Esophagus muscularis mucosa (tissue), 4 donors: ENCODE data around the gene ATP5F1C. TPM values are rescaled to one million over a fixed set of nuclear protein-coding genes. Genes with fewer than 3 reads are reported as not detected.

Source experiments
- DNase-seq: peaks from one replicate; pipeline ENCODE4 v3.0.0-alpha.2; 2017; ENCODE audit errors: extremely low spot score
- H3K27ac ChIP-seq, 4 donors: fragments of 200-600 bp; sonication (generic); replicated peaks in 1 of 4; 1 replicate in 3 of 4; 2 replicates in 1 of 4; pipeline ENCODE4 v1.5.1; 2016 to 2019; ENCODE audit warnings: mild to moderate bottlenecking in 1 of 4
- H3K27me3 ChIP-seq, 4 donors: fragments of 200-600 bp; sonication (generic); one replicate each; pipeline versions ENCODE4 v1.5.1 to v1.6.0; 2016 to 2019
- H3K36me3 ChIP-seq, 4 donors: fragments of 200-600 bp; sonication (generic); one replicate each; pipeline ENCODE4 v1.5.1; 2016 to 2019
- H3K4me1 ChIP-seq, 4 donors: fragments of 200-600 bp; sonication (generic); one replicate each; pipeline ENCODE4 v1.5.1; 2016 to 2019
- H3K4me3 ChIP-seq, 4 donors: fragments of 200-600 bp; sonication (generic); 1 replicate in 2 of 4; 2 replicates in 2 of 4; pipeline ENCODE4 v1.5.1; 2016 to 2019; ENCODE audit warnings: mild to moderate bottlenecking in 4 of 4, moderate library complexity in 1 of 4
- H3K9me3 ChIP-seq, 4 donors: fragments of 200-600 bp; sonication (generic); 1 replicate in 3 of 4; 2 replicates in 1 of 4; pipeline ENCODE4 v1.5.1; 2016 to 2019
- EP300 ChIP-seq: sonication (generic); formaldehyde crosslinking; IDR thresholded peaks from one replicate; pipeline ENCODE4 v1.6.1; 2017; ENCODE audit warnings: antibody characterized with exemption
- POLR2A ChIP-seq: fragments of 450-650 bp; IDR thresholded peaks from one replicate; pipeline ENCODE4 v1.6.1; 2017; ENCODE audit warnings: antibody characterized with exemption, moderate library complexity, mild to moderate bottlenecking, low read depth
- POLR2AphosphoS5 ChIP-seq, 2 donors: sonication (generic); formaldehyde crosslinking; IDR thresholded peaks; one replicate each; pipeline ENCODE4 v1.6.1; 2017; ENCODE audit warnings: antibody characterized with exemption in 2 of 2
- WGBS: methylation state at CpG from one replicate; pipeline ENCODE4 v1.1.5; 2018; 5-methylcytosine and 5-hydroxymethylcytosine counted together
- intact Hi-C: fragments of 100-400 bp; cut with DNase I; formaldehyde crosslinking; loops from one replicate; pipeline ENCODE4 v1.15.1; 2023
- total RNA-seq, 4 donors: library from RNA; depleted of rRNA; stranded (reverse); fragments of >200 nt; gene quantifications; one replicate each; pipeline versions ENCODE4 v1.1.0 to v1.2.1, GENCODE V29; 2016
- TF ChIP-seq, protein P1 (sequence below), 3 experiments: fragments of 200-600 bp in 2 of 3; fragments of 450-650 bp in 1 of 3; sonication (generic) in 2 of 3; IDR thresholded peaks; one replicate each; pipeline ENCODE4 v1.5.1; 2017 to 2019; ENCODE audit warnings: antibody characterized with exemption in 3 of 3, mild to moderate bottlenecking in 2 of 3, moderate library complexity in 1 of 3

Gene ATP5F1C
- total RNA-seq, 4 donors from 2014 or later: 220 to 321 (median 258) TPM

DNA sequence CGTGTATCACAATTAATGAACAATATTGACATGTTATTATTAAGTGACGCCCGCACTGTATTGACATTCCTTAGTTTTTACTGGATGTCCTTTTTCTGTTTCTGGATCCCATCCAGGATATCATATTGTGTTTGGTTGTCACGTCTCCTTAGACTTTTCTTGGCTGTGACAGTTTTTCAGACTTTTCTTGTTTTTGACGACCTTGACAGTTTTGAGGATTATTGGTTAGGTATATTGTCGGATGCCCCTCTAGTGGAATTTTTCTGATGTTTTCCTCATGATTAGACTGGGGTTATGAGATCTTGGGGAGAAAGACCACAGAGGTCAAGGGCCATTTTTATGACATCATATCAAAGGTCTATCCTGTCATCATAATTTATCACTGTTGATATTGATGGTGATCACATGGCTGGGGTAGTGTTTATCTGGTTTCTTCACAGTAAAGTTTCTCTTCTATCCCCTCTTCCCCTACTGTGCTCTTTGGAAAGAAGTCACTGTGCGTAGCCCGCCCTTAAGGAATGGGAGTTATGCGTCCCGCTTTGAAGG is 41.4 kb downstream of the ATP5F1C start:
- no peaks in the 10 kb centered on the region for H3K27me3 ChIP-seq
- WGBS: 96% methylated on average over 10 of the region's 10 CpGs
- DNase-seq: no peak
- no peak overlapping the region for H3K4me3 ChIP-seq
- no peaks in the 10 kb centered on the region for H3K9me3 ChIP-seq
- TF ChIP-seq EP300 (no peak), POLR2A (no peak), POLR2AphosphoS5 (IDR thresholded peaks at IDR 0.05) (no peak)
- TF ChIP-seq, protein P1, sequence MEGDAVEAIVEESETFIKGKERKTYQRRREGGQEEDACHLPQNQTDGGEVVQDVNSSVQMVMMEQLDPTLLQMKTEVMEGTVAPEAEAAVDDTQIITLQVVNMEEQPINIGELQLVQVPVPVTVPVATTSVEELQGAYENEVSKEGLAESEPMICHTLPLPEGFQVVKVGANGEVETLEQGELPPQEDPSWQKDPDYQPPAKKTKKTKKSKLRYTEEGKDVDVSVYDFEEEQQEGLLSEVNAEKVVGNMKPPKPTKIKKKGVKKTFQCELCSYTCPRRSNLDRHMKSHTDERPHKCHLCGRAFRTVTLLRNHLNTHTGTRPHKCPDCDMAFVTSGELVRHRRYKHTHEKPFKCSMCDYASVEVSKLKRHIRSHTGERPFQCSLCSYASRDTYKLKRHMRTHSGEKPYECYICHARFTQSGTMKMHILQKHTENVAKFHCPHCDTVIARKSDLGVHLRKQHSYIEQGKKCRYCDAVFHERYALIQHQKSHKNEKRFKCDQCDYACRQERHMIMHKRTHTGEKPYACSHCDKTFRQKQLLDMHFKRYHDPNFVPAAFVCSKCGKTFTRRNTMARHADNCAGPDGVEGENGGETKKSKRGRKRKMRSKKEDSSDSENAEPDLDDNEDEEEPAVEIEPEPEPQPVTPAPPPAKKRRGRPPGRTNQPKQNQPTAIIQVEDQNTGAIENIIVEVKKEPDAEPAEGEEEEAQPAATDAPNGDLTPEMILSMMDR (IDR thresholded peaks at IDR 0.05): no peak
- H3K4me1 ChIP-seq: peaks cover 0 to 6% (median 0%) of the 10 kb centered on the region in 4 donors
- H3K36me3 ChIP-seq: peaks cover 3 to 34% (median 14%) of the 10 kb centered on the region in 4 donors
- no peak overlapping the region for H3K27ac ChIP-seq
- intact Hi-C loops: no loop called here

DNA sequence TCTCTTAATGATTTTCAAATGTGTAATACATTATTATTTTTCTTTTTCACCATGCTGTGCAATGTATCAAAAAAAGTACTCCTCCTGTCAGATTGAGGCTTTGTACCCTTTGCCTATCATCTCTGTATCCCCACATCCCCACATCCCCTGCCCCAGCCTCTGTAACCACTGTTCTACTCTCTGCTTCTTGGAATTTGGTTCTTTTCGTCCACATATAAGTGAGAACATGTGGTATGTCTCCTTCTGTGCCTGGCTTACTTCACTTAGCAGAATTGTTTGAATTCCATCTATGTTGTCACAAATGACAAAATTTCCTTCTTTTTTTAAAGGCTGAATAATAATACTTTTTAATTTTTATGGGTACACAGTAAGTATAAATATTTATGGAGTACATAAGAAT is 44.1 kb downstream of the ATP5F1C start:
- no peak for DNase-seq
- intact Hi-C loops: no loop called here
- Histone ChIP-seq H3K27me3 (no peaks in the 10 kb centered on the region), H3K27ac (no peak overlapping the region), H3K4me3 (no peak overlapping the region), H3K36me3 (peaks cover 0 to 18% (median 0%) of the 10 kb centered on the region in 4 donors), H3K9me3 (no peaks in the 10 kb centered on the region), H3K4me1 (peaks cover 0 to 6% (median 2%) of the 10 kb centered on the region in 4 donors)
- TF ChIP-seq EP300: no peak
- TF ChIP-seq, protein P1 (IDR thresholded peaks at IDR 0.05): no peak
- no peak for TF ChIP-seq POLR2AphosphoS5 (IDR thresholded peaks at IDR 0.05)
- no peak for TF ChIP-seq POLR2A
- 67% methylated on average over 1 of the region's 1 CpG for WGBS

DNA sequence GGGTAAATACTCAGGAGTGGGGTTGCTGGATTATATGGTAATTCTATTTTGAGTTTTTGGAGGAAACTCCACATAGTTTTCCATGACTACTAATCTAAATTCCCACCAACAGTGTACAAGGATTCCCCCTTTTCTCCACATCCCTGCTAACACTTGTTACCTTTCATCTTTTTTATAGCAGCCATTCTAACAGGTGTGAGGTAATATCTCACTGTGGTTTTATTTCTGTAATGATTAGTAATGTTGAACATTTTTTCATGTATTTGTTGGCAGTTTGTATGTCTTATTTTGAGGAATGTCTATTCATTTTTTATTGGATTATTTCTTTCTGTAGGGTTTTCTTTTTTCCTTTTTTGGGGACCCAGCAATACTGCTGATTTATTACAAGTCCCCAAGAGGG is 45.2 kb downstream of the ATP5F1C start:
- intact Hi-C loops: no loop called here
- Histone ChIP-seq H3K9me3 (no peaks in the 10 kb centered on the region), H3K4me3 (no peak overlapping the region), H3K4me1 (peaks cover 0 to 6% (median 2%) of the 10 kb centered on the region in 4 donors), H3K36me3 (peaks cover 0 to 8% (median 0%) of the 10 kb centered on the region in 4 donors), H3K27ac (no peak overlapping the region), H3K27me3 (no peaks in the 10 kb centered on the region)
- no peak for DNase-seq
- TF ChIP-seq, protein P1 (IDR thresholded peaks at IDR 0.05): no peak
- TF ChIP-seq POLR2A (no peak), POLR2AphosphoS5 (IDR thresholded peaks at IDR 0.05) (no peak)

DNA sequence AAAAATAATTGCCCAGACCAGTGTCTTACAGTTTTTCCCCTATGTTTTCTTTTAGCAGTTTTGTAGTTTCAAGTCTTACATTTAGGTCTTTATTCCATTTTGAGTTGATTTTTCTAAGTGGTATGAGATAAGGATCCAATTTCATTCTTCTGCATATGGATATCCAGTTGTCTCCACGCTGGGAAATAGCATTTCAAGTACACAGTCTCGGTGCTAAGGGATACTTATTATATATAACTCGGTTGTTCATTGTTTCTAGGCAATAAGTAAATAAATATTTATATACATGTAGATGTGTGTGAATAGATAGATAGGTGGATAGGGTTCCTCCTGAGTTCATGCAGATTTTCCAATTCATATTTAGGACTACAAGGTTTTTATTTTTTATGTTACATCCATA is 46.3 kb downstream of the ATP5F1C start:
- WGBS: 97% methylated on average over 3 of the region's 3 CpGs
- no peak overlapping the region for H3K4me3 ChIP-seq
- intact Hi-C loops: no loop called here
- H3K27me3 ChIP-seq: no peaks in the 10 kb centered on the region
- DNase-seq: no peak
- H3K36me3 ChIP-seq: peaks cover 0 to 8% (median 0%) of the 10 kb centered on the region in 4 donors
- peaks cover 0 to 6% (median 2%) of the 10 kb centered on the region in 4 donors for H3K4me1 ChIP-seq
- no peak for TF ChIP-seq POLR2AphosphoS5 (IDR thresholded peaks at IDR 0.05)
- no peak for TF ChIP-seq POLR2A
- TF ChIP-seq EP300: no peak
- TF ChIP-seq, protein P1 (IDR thresholded peaks at IDR 0.05): no peak
- no peak overlapping the region for H3K27ac ChIP-seq
- no peaks in the 10 kb centered on the region for H3K9me3 ChIP-seq

DNA sequence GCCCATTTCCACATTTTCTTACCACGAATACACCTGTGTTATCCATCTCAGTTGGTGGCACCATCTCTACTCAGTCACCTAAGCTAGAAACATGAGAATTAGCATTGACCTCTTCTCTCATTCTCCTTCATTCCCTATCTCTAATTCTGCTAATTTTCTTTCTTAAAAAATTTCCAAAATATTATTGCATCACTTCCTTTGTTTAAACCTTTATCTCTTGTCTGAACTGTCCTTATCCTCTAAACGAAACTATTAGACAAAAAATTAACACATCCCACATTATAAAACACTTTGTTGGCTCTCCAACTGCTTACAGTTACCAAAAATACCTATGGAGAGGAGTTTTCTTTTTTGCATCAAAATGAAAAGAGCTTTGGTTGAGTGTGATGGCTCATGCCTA is 48.6 kb downstream of the ATP5F1C start:
- peak; percentile 5 for DNase-seq
- peaks cover 0 to 8% (median 0%) of the 10 kb centered on the region in 4 donors for H3K36me3 ChIP-seq
- H3K4me1 ChIP-seq: peaks cover 0 to 3% (median 0%) of the 10 kb centered on the region in 4 donors
- 95% methylated on average over 2 of the region's 2 CpGs for WGBS
- no peak for TF ChIP-seq POLR2AphosphoS5 (IDR thresholded peaks at IDR 0.05)
- no peak for TF ChIP-seq POLR2A
- TF ChIP-seq, protein P1 (IDR thresholded peaks at IDR 0.05): no peak
- no peak for TF ChIP-seq EP300
- H3K27me3 ChIP-seq: no peaks in the 10 kb centered on the region
- no peaks in the 10 kb centered on the region for H3K9me3 ChIP-seq
- intact Hi-C loops: no loop called here
- no peak overlapping the region for H3K4me3 ChIP-seq
- H3K27ac ChIP-seq: no peak overlapping the region
